Endodermal cell (in vitro differentiated cells): ENCODE measurements around the gene AIPL1. TPM values are rescaled to one million over a fixed set of nuclear protein-coding genes. Genes with fewer than 3 reads are reported as not detected.

Source experiments
- DNase-seq: peaks from one replicate; pipeline ENCODE4 v3.0.0-alpha.2; 2017
- H3K27ac ChIP-seq: 2 replicates; pipeline ENCODE4 v1.5.1; 2013; ENCODE audit warnings: mild to moderate bottlenecking, low read depth, low read length, moderate library complexity
- H3K27me3 ChIP-seq: 2 replicates; pipeline ENCODE4 v1.6.1; 2013; ENCODE audit warnings: mild to moderate bottlenecking, low read length, moderate library complexity; ENCODE audit not compliant: insufficient read depth, control insufficient read depth, poor library complexity, severe bottlenecking
- H3K36me3 ChIP-seq: 2 replicates; pipeline ENCODE4 v1.7.0; 2013; ENCODE audit warnings: mild to moderate bottlenecking, low read length, moderate library complexity; ENCODE audit not compliant: control insufficient read depth, insufficient read depth
- H3K4me1 ChIP-seq: one replicate; pipeline ENCODE4 v1.7.0; 2013; ENCODE audit warnings: low read length; ENCODE audit not compliant: control insufficient read depth, insufficient read depth
- H3K4me3 ChIP-seq: 2 replicates; pipeline ENCODE4 v1.5.1; 2013; ENCODE audit warnings: mild to moderate bottlenecking, low read length, moderate library complexity
- H3K9ac ChIP-seq: 2 replicates; pipeline ENCODE4 v1.6.1; 2013; ENCODE audit warnings: mild to moderate bottlenecking, low read length, moderate library complexity; ENCODE audit not compliant: poor library complexity, severe bottlenecking; ENCODE audit errors: extremely low read depth
- H3K9me3 ChIP-seq: 2 replicates; pipeline ENCODE4 v1.6.1; 2013; ENCODE audit warnings: mild to moderate bottlenecking, low read length, moderate library complexity; ENCODE audit not compliant: control insufficient read depth
- H3K27ac Mint-ChIP-seq: 2 replicates; pipeline ENCODE4 v1.8.0; 2020; ENCODE audit warnings: mixed read lengths
- H3K27me3 Mint-ChIP-seq: 2 replicates; pipeline ENCODE4 v1.8.0; 2021; ENCODE audit warnings: mild to moderate bottlenecking, mixed read lengths; ENCODE audit not compliant: insufficient read depth
- H3K36me3 Mint-ChIP-seq: 2 replicates; pipeline ENCODE4 v1.8.0; 2020; ENCODE audit warnings: low read depth, mixed read lengths
- H3K4me1 Mint-ChIP-seq: 2 replicates; pipeline ENCODE4 v1.8.0; 2020; ENCODE audit warnings: mixed read lengths
- H3K4me3 Mint-ChIP-seq: 2 replicates; pipeline ENCODE4 v1.8.0; 2020; ENCODE audit warnings: mild to moderate bottlenecking, moderate library complexity, mixed read lengths
- H3K9me3 Mint-ChIP-seq: 2 replicates; pipeline ENCODE4 v1.8.0; 2020; ENCODE audit warnings: mild to moderate bottlenecking, mixed read lengths
- WGBS, 2 experiments: methylation state at CpG; one replicate each; pipeline versions ENCODE4 v1.1.5 to v1.1.7; 2013; ENCODE audit warnings: missing lambda C conversion rate in 2 of 2, mixed read lengths in 1 of 2; ENCODE audit not compliant: insufficient coverage in 1 of 2, insufficient read length in 1 of 2; 5-methylcytosine and 5-hydroxymethylcytosine counted together
- total RNA-seq, 2 donors: library from RNA; stranded (reverse); fragmentation: NEBNext Ultra II Directional in 1 of 2; extraction: Animal tissue kit (Norgen Biotek cat#: 25700) in 1 of 2; gene quantifications; 2 replicates in 1 of 2; 3 replicates in 1 of 2; pipeline ENCODE4 v1.2.1, GENCODE V29; 2021
- TF ChIP-seq, protein P1 (sequence below): fragments of 200-600 bp; sonication (generic); conservative IDR thresholded peaks from 2 replicates; pipeline ENCODE4 v1.5.0; 2021; ENCODE audit warnings: antibody characterized with exemption, mild to moderate bottlenecking

AIPL1 gene
- total RNA-seq, 2 donors from 2014 or later = not detected

DNA sequence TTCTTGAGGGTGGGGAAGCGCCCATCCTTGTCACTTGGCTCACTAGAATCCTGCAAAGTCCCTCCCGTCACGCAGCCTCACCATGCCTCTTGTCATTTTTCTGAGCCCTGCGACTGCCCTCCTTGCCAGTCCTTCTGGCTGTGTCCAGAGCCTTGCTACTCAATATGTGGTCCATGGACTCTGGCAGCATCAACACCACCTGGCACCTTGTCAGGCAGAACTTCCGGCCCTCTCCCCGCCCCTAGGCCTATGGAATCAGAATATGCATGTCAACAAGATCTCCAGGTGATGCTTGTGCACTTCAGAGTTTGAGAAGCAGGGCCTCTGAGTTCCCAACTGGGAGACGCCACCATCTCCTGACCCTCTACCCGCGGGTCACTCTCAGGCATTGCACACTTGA lies 21.4 kb upstream of the AIPL1 start:
- Mint-ChIP-seq H3K36me3 (no peaks in the 10 kb centered on the region), H3K27me3 (peaks cover 13% of the 10 kb centered on the region), H3K4me1 (peaks cover 16% of the 10 kb centered on the region), H3K9me3 (no peaks in the 10 kb centered on the region), H3K4me3 (no peak overlapping the region), H3K27ac (no peak overlapping the region)
- H3K9me3 ChIP-seq = no peaks in the 10 kb centered on the region
- 92 to 93% methylated on average over 9 of the region's 9 CpGs for WGBS, 2 experiments
- H3K27ac ChIP-seq = no peak overlapping the region
- no peaks in the 10 kb centered on the region for H3K36me3 ChIP-seq
- no peaks in the 10 kb centered on the region for H3K4me1 ChIP-seq
- TF ChIP-seq, protein P1, sequence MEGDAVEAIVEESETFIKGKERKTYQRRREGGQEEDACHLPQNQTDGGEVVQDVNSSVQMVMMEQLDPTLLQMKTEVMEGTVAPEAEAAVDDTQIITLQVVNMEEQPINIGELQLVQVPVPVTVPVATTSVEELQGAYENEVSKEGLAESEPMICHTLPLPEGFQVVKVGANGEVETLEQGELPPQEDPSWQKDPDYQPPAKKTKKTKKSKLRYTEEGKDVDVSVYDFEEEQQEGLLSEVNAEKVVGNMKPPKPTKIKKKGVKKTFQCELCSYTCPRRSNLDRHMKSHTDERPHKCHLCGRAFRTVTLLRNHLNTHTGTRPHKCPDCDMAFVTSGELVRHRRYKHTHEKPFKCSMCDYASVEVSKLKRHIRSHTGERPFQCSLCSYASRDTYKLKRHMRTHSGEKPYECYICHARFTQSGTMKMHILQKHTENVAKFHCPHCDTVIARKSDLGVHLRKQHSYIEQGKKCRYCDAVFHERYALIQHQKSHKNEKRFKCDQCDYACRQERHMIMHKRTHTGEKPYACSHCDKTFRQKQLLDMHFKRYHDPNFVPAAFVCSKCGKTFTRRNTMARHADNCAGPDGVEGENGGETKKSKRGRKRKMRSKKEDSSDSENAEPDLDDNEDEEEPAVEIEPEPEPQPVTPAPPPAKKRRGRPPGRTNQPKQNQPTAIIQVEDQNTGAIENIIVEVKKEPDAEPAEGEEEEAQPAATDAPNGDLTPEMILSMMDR = no peak
- H3K27me3 ChIP-seq = peaks cover 12% of the 10 kb centered on the region
- H3K9ac ChIP-seq = no peak overlapping the region
- H3K4me3 ChIP-seq = no peak overlapping the region
- DNase-seq = no peak

- Mint-ChIP-seq H3K27me3 (peaks cover 13% of the 10 kb centered on the region), H3K4me3 (peak overlapping the region; percentile 51), H3K27ac (no peak overlapping the region), H3K9me3 (no peaks in the 10 kb centered on the region), H3K4me1 (peaks cover 16% of the 10 kb centered on the region), H3K36me3 (peaks cover 1% of the 10 kb centered on the region)
- Histone ChIP-seq H3K4me3 (peak overlapping the region; percentile 62), H3K4me1 (no peaks in the 10 kb centered on the region), H3K27ac (no peak overlapping the region), H3K9ac (no peak overlapping the region), H3K9me3 (no peaks in the 10 kb centered on the region), H3K27me3 (peaks cover 12% of the 10 kb centered on the region), H3K36me3 (no peaks in the 10 kb centered on the region)
- DNase-seq = no peak
- WGBS, 2 experiments = 0 to 6% methylated on average over 5 to 32 of the region's 35 CpGs
- TF ChIP-seq, protein P1 = no peak
Measured at GRCh38 chr17:6455321-6455705, 20.4 kb upstream of the AIPL1 start.

DNA sequence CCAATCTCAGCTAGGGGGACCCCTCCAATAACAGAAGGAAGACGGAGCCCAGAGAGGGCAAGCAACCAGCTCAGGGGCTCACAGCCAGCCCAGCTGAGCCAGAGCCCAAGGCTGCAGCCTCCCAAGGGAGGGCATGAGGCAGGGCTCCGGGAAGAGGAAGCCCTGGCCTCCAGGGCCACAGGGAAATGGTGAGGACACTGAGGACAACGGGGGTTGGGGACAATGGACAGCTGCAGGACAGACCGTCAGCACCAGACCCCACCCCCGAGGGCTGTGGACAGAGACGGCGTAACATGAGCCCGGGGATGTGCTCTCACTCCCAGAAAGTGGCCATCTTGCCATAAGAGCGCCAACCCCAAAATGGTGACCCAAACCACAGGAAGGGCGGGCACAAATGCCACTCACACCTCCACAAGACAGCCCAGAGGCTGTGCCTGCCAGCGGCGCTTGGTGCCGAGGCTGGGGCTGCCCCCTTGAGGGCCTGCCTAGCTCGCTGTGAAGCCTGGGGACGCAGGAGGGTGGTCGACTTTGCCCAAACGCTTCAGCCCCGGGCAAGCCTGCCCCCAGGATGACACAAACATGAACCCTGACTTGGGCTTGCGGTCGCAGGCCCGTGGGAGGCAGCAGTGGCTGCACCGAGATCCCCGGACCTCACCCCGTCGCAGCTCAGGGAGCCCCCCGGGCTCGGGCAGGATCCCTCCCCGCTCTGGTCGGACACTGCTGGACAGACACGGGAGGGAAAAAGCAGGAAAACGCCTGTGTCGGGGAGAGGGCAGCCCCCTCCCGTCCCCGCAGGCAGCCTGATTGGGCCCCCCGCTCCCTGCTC lies 19.8 kb upstream of the AIPL1 start:
- Mint-ChIP-seq H3K4me3 (peak overlapping the region; percentile 51), H3K4me1 (peaks cover 16% of the 10 kb centered on the region), H3K9me3 (no peaks in the 10 kb centered on the region), H3K27me3 (peaks cover 13% of the 10 kb centered on the region), H3K36me3 (peaks cover 5% of the 10 kb centered on the region), H3K27ac (no peak overlapping the region)
- WGBS, 2 experiments = 31 to 35% methylated on average over 9 to 35 of the region's 35 CpGs
- H3K27me3 ChIP-seq = peaks cover 12% of the 10 kb centered on the region
- peak overlapping the region; percentile 62 for H3K4me3 ChIP-seq
- TF ChIP-seq, protein P1 = no peak
- no peaks in the 10 kb centered on the region for H3K4me1 ChIP-seq
- no peak overlapping the region for H3K9ac ChIP-seq
- DNase-seq = peak; percentile 85
- H3K9me3 ChIP-seq = no peaks in the 10 kb centered on the region
- H3K36me3 ChIP-seq = peaks cover under 1% of the 10 kb centered on the region
- H3K27ac ChIP-seq = no peak overlapping the region
